Panc1 (cell line): ENCODE data around the gene PTPRJ. TPM values are rescaled to one million over a fixed set of nuclear protein-coding genes. Genes with fewer than 3 reads are reported as not detected.

Experiments
- ATAC-seq: fragments of 200-7000 bp; cut with Tn5 transposase; 2 replicates; pipeline ENCODE4 v1.9.1; 2020; ENCODE audit warnings: mild to moderate bottlenecking, moderate library complexity
- BruUV-seq: library from RNA; stranded (reverse); fragments of 400-500 nt; replicated peaks from 2 replicates; lab custom pipeline; 2021; lab: Mats Ljungman, UMichigan
- CTCF ChIA-PET: fragments of 300-600 bp; sonication (Branson Sonifier 250); formaldehyde crosslinking; loops from one replicate; lab custom pipeline; 2022; ENCODE audit warnings: antibody characterized with exemption; lab: Charles Lee
- POLR2A ChIA-PET: fragments of 300-600 bp; sonication (Branson Sonifier 250); formaldehyde crosslinking; loops from one replicate; lab custom pipeline; 2022; ENCODE audit warnings: antibody characterized with exemption; lab: Charles Lee
- DNase-seq: peaks from one replicate; pipeline ENCODE4 v3.0.0-alpha.2; 2010; ENCODE audit warnings: low read depth, low spot score
- H3K27ac ChIP-seq: 2 replicates; pipeline ENCODE4 v1.5.1; 2011; ENCODE audit warnings: mild to moderate bottlenecking, low read length, inconsistent platforms
- H3K27me3 ChIP-seq: fragments of 200-500 bp; sonication (Bioruptor generic); 2 replicates; pipeline ENCODE4 v1.6.0; 2014; ENCODE audit warnings: low read length, inconsistent platforms; ENCODE audit not compliant: control insufficient read depth, insufficient read depth
- H3K36me3 ChIP-seq: fragments of 200-500 bp; sonication (Bioruptor generic); 2 replicates; pipeline ENCODE4 v1.5.1; 2014; ENCODE audit warnings: inconsistent platforms, mild to moderate bottlenecking, low read length, moderate library complexity; ENCODE audit not compliant: control insufficient read depth, insufficient read depth
- H3K4me1 ChIP-seq: 2 replicates; pipeline ENCODE4 v1.5.1; 2011; ENCODE audit warnings: inconsistent platforms, mild to moderate bottlenecking, low read length, moderate library complexity; ENCODE audit not compliant: control insufficient read depth, insufficient read depth
- H3K4me3 ChIP-seq, 2 experiments: 2 replicates each; pipeline ENCODE4 v1.5.1; 2011 to 2012; ENCODE audit warnings: low read depth in 2 of 2, low read length in 2 of 2, mild to moderate bottlenecking in 2 of 2, inconsistent platforms in 1 of 2, moderate library complexity in 1 of 2
- H3K9me3 ChIP-seq: fragments of 200-500 bp; sonication (Bioruptor generic); 2 replicates; pipeline ENCODE4 v1.5.1; 2014; ENCODE audit warnings: low read depth, mild to moderate bottlenecking, inconsistent platforms, low read length, moderate library complexity; ENCODE audit not compliant: control insufficient read depth, insufficient read depth
- CTCF ChIP-seq: fragments of 450-650 bp; IDR thresholded peaks from 2 replicates; pipeline ENCODE4 v1.5.1; 2017; ENCODE audit warnings: mild to moderate bottlenecking
- POLR2AphosphoS5 ChIP-seq: IDR thresholded peaks from 2 replicates; pipeline ENCODE4 v1.6.1; 2012; ENCODE audit warnings: mild to moderate bottlenecking, low read depth, low read length, moderate library complexity
- REST ChIP-seq, 2 experiments: IDR thresholded peaks; 2 replicates each; pipeline ENCODE4 v1.6.1; 2011 to 2012; ENCODE audit warnings: low read depth in 2 of 2, control low read depth in 1 of 2, low read length in 1 of 2, mild to moderate bottlenecking in 1 of 2, moderate library complexity in 1 of 2; ENCODE audit not compliant: insufficient read depth in 1 of 2
- SIN3A ChIP-seq: IDR thresholded peaks from 2 replicates; pipeline ENCODE4 v1.6.1; 2012; ENCODE audit warnings: low read depth, mild to moderate bottlenecking, low read length, moderate library complexity, borderline replicate concordance; ENCODE audit not compliant: insufficient read depth
- TCF7L2 ChIP-seq: IDR thresholded peaks from 2 replicates; pipeline ENCODE4 v1.6.1; 2011; ENCODE audit warnings: mild to moderate bottlenecking, low read depth, low read length, inconsistent platforms
- in situ Hi-C: cut with HindIII; loops from 2 replicates; pipeline ENCODE4 v1.10.0; 2016; ENCODE audit warnings: low sequenced_read_pairs, low pct_unique_long_range_greater_than_20kb
- intact Hi-C: fragments of 100-400 bp; cut with micrococcal nuclease; formaldehyde crosslinking; loops from one replicate; pipeline ENCODE4 v1.10.0; 2022; ENCODE audit not compliant: unreplicated experiment
- total RNA-seq: library from RNA; stranded (reverse); gene quantifications from one replicate; pipeline ENCODE4 v1.2.1, GENCODE V29; 2021; ENCODE audit not compliant: unreplicated experiment

PTPRJ gene
- total RNA-seq, 1 experiment from 2014 or later = 73.6 TPM

- POLR2A ChIA-PET = no interaction called here
- TF ChIP-seq POLR2AphosphoS5 = no peak
- TF ChIP-seq TCF7L2 = no peak
- no peak for TF ChIP-seq REST (IDR thresholded peaks at IDR 0.05; ENCODE audit: insufficient read depth in 1 of 2, low read depth in 2 of 2, low read length in 1 of 2)
- TF ChIP-seq SIN3A = no peak
- TF ChIP-seq CTCF = no peak
- ATAC-seq (no peak), DNase-seq (no peak)
- Histone ChIP-seq H3K27ac (no peak overlapping the region), H3K4me3 (no peak overlapping the region), H3K4me1 (peaks cover 26% of the 10 kb centered on the region), H3K27me3 (no peaks in the 10 kb centered on the region), H3K36me3 (no peaks in the 10 kb centered on the region), H3K9me3 (no peaks in the 10 kb centered on the region)
- intact Hi-C loops = no loop called here
- CTCF ChIA-PET = no interaction called here
- in situ Hi-C loops = no loop called here
- no TSS peak for BruUV-seq
These were observed 67.3 kb downstream of the PTPRJ start for GRCh38 chr11:48047616-48048015.

- no peak overlapping the region for H3K27ac ChIP-seq
- BruUV-seq = TSS peak; percentile 42
These were observed 68.7 kb downstream of the PTPRJ start for GRCh38 chr11:48049036-48049435.

More at GRCh38 chr11:48049036-48049435, 68.7 kb downstream of the PTPRJ start:
- no peak for TF ChIP-seq CTCF
- no peak for TF ChIP-seq POLR2AphosphoS5
- TF ChIP-seq SIN3A = no peak
- TF ChIP-seq REST (IDR thresholded peaks at IDR 0.05; ENCODE audit: insufficient read depth in 1 of 2, low read depth in 2 of 2, low read length in 1 of 2) = no peak
- TF ChIP-seq TCF7L2 = no peak
- H3K27me3 ChIP-seq = no peaks in the 10 kb centered on the region
- no peaks in the 10 kb centered on the region for H3K9me3 ChIP-seq
- POLR2A ChIA-PET = no interaction called here
- CTCF ChIA-PET = no interaction called here
- no peaks in the 10 kb centered on the region for H3K36me3 ChIP-seq
- peaks cover 29% of the 10 kb centered on the region for H3K4me1 ChIP-seq
- DNase-seq = no peak
- intact Hi-C loops = no loop called here
- H3K4me3 ChIP-seq = no peak overlapping the region
- in situ Hi-C loops = no loop called here
- ATAC-seq = no peak
